ENCODE results near the gene CCM2.

Gene CCM2

GRCh38 chr7:44969049-44969700 lies 30.8 kb upstream of the CCM2 start:
- DNase-seq (ENCODE audit: low read depth): no peak

GRCh38 chr7:44969701-44970522 lies 30.1 kb upstream of the CCM2 start:
- DNase-seq (ENCODE audit: low read depth): no peak

- DNase-seq (ENCODE audit: low read depth): no peak
Measured at GRCh38 chr7:44970523-44971051, 29.4 kb upstream of the CCM2 start.

- no peak for DNase-seq (ENCODE audit: low read depth)
Measured at GRCh38 chr7:44971188-44971901, 28.7 kb upstream of the CCM2 start.

- no peak for DNase-seq (ENCODE audit: low read depth)
Measured at GRCh38 chr7:44971902-44972441, 28.0 kb upstream of the CCM2 start.

- no peak for DNase-seq (ENCODE audit: low read depth)
Measured at GRCh38 chr7:44972562-44972961, 27.4 kb upstream of the CCM2 start.

GRCh38 chr7:44973610-44974401 lies 26.2 kb upstream of the CCM2 start:
- DNase-seq (ENCODE audit: low read depth): no peak

- DNase-seq (ENCODE audit: low read depth): no peak
Measured at GRCh38 chr7:44974549-44974948, 25.5 kb upstream of the CCM2 start.

- DNase-seq (ENCODE audit: low read depth): no peak
Measured at GRCh38 chr7:44975331-44976039, 24.5 kb upstream of the CCM2 start.

- no peak for DNase-seq (ENCODE audit: low read depth)
Measured at GRCh38 chr7:44976040-44976745, 23.8 kb upstream of the CCM2 start.

GRCh38 chr7:44976746-44977196 lies 23.2 kb upstream of the CCM2 start:
- no peak for DNase-seq (ENCODE audit: low read depth)

- DNase-seq (ENCODE audit: low read depth): no peak
Measured at GRCh38 chr7:44977304-44977958, 22.6 kb upstream of the CCM2 start.

GRCh38 chr7:44977959-44978335 lies 22.1 kb upstream of the CCM2 start:
- DNase-seq (ENCODE audit: low read depth): no peak

GRCh38 chr7:44978511-44979366 lies 21.3 kb upstream of the CCM2 start, which contains the start of gene MYO1G:
Gene MYO1G (minus strand): TSS chr7:44979015. CDS start chr7:44978961, 54 bp downstream.
- DNase-seq (ENCODE audit: low read depth): no peak

GRCh38 chr7:44979481-44980392 lies 20.3 kb upstream of the CCM2 start:
- no peak for DNase-seq (ENCODE audit: low read depth)

- no peak for DNase-seq (ENCODE audit: low read depth)
Measured at GRCh38 chr7:44980393-44981034, 19.5 kb upstream of the CCM2 start.
